GM19452 (cell line): Measurements from ENCODE around the gene SPC24.
"Not testable (repeated sequence)": the region's sequence is repeated elsewhere in the genome, so short reads cannot be mapped to it uniquely, and the experiment has no call there.

ENCODE experiments used
- ATAC-seq: cut with Tn5 transposase; IDR thresholded peaks from one replicate; pipeline ENCODE4 v1.9.1; 2021; ENCODE audit not compliant: unreplicated experiment

SPC24 gene

DNA sequence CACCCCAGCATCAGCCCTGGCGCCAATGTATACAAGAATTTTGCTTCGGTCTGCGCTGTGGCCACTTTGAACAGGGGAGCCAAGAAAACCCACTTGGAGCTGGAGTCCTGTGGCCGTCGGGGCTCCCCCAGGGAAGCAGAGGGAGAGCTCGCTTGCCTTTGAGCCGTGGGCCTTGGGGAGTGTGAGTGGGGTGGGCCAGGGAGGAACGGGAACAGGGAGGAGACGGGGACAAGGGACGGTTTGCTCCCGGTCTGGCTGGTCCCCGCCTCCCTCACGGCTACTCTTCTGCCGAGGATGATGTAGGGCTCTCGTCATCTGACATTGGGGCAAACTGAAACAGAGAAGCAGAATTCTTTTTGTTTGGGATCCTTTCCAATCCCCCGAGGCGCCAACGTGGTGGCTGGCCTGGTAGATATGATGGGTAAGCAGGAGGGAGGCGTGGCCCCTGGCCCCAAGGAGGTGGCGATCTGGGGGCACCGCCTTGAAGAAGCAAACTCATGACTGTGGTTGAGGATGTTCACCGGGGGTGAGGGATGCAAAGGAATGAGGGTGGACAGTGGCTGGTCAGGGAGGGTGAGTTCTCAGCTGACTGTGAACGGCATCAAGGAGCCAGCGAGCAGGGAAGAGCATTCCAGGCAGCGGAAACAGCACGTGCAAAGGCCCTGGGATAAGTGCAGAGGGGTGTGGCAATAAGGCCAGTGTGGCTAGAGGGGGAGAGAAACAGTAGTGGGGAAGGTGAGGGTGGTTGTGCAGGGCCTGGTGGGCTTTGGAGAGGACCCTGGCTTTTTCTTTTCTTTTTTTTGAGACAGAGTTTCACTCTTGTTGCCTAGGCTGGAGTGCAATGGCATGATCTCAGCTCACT, 10.9 kb upstream of the SPC24 start:
- no peak for ATAC-seq

DNA sequence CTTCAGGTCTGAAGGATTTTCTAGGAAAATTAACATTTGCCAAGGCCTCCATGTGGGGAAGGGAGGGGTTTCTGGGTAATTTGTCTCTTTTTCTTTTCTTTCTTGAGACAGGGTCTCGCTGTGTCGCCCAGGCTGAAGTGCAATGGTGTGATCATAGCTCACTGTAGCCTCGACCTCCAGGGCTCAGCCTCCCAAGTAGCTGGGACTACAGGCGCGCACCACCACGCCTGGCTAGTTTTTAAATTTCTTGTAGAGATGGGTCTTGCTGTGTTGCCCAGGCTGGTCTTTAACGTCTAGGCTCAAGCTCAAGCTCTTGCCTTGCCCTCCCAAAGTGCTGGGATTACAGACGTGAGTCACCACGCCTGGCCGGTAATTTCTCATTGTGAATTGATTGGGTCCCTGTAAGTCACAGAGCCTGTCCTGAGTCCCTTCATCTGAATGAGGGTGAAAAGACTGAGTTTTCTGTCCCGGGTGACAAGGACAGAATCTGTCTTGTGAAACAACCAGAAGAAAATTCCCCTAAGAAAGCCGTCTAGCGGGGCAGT, 10.0 kb upstream of the SPC24 start:
- no peak for ATAC-seq

DNA sequence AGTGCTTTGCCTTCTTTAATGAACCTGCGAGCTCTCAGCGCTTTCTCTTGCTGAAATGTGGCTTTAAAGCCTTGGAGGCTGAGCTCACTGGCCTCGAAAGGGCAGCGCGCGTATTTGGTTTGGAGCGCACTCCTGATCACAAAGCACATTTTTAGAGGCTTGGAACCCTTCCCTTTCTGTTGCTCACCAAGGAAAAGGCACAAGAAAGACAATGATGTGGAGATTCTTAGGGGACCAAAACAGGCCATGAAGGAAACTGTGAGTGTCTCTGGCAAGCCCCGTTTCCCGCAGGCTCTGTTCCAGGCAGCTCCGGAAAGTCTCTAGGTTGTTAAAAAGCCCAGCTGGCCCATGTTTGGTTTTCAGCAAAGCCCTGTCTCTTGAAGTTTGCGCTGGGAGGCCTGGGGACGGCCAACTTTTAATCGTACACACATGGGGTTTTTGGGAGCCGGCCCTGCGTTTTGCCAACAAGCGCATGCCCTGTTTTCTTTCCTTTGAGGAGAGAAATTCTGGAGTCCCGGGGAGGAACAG, 9.4 kb upstream of the SPC24 start:
- ATAC-seq, result no peak

DNA sequence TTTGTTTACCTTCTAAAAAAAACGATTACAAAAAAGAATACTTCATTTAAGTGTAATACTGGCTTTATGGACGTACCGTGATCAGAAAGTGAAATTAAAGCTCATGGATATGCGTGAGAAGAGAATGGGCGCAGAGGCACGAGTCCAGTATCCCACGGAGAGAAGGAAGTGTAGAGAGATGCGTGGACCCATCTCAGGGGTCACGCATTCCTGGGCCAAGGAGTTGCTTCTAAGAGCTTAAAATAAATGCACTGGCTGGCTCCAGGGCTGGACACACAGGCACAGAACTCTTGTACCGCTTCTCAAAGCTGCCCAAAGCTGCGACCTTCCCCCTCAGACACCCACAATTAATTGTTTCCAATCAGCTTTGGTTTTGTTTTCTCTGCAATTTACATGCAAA, 8.7 kb upstream of the SPC24 start:
- no peak for ATAC-seq

DNA sequence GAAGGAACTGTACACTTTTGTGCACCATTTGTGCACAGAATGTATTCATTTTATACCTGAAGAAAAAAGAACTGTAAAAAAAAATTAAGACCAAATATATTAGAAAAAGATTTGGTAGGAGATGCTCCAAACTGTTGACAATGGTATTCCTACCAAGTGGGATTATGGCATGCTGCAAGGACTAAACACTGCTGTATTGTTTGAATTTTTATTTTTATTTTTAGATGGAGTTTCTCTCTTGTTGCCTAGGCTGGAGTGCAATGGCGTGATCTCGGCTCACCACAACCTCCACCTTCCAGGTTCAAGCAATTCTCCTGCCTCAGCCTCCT, 4.8 kb upstream of the SPC24 start:
- ATAC-seq, result not testable (repeated sequence)

DNA sequence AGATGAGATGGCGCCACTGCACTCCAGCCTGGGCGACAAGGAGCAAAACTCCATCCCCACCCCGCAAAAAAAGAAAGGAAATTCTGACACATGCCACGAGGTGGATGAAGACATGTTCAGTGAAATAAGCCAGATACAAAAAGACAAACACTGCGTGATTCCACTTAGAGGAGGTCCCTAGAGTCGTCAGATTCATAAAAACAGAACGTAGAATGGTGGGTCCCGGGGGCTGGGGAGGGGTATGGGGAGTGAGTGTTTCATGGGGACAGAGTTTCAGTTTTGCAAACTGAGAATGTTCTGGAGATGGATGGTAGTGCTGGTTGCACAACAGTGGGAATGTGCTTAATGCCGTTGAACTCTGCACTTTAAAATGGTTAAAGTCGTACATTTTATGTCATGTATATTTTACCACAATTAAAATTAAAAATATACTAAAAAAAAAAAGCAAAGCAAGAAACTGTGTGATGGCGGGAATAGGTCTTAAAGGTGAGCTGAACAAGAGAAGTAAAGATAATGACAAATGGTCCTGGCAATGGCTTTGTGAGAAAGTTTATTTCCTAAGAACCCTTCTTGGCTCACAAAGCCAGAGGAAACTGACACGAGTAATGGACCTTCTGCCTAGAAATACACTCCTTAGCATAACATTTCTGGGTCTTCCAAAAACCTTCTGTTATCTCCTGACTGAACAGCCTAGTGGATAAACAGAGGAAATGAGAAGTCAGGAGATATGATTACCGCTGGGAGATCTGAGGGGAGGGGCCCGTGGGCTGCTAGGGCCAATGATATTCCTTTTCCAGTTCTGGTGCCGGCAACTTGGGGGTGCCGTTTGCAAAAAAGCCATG, 4.2 kb upstream of the SPC24 start:
- no peak for ATAC-seq

DNA sequence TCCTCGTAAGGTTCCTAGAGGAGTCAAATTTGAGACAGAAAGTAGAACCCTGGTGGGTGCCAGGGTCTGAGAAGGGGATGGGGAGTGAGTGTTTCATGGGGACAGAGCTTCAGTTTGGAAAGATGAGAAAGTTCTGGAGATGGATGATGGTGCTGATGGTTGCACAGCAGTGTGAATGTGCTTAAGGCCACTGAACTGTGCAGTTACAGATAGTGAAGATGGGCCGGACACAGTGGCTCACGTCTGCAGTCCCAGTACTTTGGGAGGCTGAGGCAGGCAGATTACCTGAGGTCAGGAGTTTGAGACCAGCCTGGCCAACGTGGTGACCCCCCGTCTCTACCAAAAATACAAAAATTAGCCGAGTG, 917 bp downstream of the SPC24 start:
- ATAC-seq, result no peak

DNA sequence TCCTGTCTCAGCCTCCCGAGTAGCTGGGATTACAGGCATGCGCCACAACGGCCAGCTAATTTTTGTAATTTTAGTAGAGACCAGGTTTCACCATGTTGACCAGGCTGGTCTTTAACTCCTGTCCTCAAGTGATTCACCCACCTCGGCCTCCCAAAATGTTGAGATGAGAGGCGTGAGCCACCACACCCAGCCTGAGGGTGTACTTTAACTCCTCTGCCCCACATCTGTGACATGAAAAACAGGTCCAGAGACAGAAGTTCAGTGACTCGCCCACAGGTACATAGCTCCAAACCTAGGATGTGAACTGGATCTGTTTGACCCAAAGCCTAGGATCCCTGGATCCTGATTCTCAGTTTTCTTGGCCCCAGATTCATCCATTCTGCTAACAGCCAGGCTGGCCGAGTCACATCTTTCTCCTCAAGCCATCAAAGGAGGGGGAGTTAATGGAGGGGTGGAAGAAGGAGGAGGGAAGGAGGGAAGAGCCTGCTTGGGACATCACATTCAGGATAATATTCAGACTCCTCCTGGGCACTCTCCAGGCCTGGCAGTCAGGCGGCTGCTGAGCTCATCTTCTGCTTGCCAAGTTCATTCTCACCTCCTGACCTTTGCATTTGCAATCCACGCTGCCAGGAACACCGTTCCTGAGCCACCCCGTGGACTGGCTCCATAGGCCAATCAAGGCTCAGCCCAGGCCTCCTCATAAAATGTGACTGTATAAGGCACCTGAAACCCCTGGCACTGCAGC, 3.1 kb downstream of the SPC24 start:
- no peak for ATAC-seq

DNA sequence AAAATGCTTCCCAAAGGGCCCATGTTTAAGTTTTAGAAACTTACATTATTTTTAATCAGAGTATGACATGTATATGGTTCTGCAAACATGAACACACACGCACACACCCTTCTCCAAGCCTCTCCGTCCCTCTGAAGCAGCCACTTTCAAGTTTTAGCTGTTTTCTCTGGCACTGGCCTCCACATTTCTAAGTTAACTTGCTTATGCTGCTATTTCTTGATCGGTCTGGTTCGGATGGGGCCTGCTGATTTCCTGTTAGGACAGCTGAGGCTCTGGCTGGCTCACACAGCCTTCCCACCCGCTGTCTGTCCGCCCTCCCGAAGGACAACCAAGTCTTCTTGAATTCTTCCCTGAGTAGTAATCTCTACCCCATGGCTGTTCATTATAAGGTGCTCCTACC, 4.4 kb downstream of the SPC24 start:
- ATAC-seq, result no peak

DNA sequence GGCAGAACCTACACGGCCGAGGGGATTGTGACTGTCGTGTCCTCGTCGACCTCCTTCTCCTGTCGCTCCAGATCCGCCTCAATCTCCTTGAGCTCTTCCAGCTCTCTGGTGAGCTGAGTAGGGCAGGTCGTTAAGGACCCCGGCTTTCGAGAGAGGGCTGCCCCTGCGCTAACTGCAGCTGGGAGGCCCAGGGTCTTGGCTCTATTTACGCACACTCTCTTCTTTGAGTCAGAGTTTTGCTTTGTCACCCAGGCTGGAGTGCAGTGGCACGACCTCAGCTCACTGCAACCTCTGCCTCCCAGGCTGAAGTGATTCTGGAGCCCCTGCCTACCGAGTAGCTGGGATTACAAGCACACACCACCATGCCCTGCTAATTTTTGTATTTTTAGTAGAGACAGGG, 7.6 kb downstream of the SPC24 start:
- no peak for ATAC-seq

DNA sequence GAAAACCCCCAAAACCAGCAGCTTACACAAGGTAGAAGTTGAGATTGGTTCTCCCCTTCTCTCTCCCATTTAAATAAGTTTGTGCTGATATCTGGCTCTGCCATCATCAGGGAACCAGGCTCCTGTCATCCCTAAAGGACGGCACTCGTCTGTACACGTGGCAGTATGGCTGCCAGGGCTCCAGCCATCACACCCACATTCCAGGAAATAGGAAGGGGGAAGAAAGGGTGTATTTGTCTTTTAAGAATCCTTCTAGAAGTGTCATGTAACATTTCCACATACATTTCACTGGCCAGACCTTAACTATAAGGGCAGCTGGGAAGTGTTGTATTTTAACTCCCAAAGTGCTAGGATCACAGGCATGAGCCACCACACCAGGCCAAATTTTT, 10.1 kb downstream of the SPC24 start:
- no peak for ATAC-seq

DNA sequence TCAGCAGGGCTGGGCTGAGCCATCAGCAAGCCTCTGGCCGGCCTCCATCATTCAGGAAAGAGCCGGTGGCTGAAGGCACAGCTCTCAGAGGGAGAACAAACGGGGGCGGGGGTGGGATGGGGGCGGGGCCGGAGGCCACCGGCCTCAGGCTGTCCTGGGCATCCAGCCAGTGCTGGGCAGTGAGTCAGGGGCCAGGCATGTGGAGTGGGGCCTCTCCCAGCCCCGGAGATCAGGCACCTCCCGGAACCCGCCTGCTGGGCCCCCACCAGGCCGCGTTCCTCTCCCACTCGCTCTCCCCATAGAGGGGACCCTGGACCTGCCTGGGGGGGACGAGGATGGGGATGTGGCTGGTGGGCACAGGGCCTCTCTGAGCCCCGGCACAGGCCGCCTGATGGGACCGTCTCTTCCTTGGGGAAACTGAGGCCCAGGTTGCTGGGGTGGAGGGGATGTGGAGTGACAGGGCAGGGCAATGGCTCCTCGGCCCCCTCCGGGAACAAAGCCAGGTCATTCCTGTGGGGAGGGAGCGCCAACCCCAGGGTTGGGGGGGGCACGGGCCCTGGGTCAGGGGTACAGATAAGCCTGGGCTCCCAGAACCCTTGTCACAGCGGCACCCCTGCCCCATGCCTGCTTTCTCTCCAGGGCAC, 12.9 kb downstream of the SPC24 start:
- ATAC-seq, result no peak

DNA sequence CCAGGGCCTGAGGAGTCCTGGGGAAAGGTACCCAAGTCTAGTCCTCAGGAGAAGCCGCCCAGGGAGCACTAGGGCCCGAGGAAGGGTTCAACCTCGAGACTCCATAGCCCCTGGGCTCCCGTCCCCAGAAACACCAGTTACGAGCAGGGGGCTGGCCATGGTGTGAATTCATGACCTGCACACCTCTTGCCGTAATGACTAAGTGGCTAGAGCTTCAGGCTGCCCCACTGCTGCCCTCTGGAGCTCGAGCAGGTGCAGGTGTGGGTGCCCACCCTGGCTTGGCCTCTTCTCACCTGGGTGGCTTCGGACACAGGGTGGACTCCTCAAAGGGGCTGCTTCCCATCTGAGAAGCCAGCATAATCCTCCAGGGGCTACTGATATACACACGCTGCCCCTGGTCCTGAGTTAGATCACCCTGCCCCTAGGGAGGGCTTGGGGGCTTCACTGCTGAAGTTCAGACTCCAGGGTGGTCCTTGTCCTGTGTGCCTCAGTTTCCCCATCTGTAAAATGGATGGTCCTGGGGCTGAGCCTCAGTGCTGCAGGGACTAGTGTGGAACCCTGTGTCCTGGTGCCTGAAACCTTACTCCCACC, 13.6 kb downstream of the SPC24 start:
- ATAC-seq, result no peak

DNA sequence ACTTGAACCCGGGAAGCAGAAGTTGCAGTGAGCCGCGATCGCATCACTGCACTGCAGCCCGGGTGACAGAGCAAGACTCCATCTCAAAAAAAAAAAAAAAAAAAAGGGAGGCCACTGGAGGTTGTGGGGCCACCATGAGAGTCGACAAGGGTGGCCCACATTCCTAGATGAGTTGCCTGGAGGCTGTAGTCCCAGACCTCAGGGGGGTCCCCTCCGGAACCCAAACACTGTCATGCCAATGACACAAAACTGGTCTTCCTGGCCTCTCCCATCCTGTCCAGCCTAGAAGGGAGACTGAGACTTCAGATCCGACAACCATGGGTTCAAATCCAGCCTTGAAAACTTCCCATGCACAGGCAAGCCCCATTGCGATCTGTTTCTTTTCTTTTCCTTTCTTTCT, 14.7 kb downstream of the SPC24 start:
- no peak for ATAC-seq

DNA sequence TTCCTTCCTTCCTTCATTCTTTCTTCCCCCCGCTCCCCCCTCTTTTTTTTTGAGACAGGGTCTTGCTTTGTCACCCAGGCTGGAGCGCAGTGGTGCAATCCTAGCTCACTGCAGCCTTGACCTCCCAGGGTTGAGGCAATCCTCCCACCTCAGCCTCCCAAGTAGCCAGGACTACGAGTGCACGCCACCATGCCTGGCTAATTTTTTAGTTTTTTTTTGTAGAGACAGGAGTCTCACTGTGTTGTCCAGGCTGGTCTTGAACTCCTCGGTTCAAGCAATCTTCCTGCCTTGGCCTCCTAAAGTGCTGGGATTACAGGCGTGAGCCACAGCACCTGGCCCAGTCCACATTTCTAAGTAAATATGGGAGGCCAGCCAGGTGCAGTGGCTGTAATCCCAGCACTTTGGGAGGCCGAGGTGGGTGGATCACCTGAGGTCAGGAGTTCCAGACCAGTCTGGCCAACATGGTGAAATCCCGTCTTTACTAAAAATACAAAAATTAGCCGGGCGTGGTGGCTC, 15.5 kb downstream of the SPC24 start:
- ATAC-seq, result not testable (repeated sequence)

DNA sequence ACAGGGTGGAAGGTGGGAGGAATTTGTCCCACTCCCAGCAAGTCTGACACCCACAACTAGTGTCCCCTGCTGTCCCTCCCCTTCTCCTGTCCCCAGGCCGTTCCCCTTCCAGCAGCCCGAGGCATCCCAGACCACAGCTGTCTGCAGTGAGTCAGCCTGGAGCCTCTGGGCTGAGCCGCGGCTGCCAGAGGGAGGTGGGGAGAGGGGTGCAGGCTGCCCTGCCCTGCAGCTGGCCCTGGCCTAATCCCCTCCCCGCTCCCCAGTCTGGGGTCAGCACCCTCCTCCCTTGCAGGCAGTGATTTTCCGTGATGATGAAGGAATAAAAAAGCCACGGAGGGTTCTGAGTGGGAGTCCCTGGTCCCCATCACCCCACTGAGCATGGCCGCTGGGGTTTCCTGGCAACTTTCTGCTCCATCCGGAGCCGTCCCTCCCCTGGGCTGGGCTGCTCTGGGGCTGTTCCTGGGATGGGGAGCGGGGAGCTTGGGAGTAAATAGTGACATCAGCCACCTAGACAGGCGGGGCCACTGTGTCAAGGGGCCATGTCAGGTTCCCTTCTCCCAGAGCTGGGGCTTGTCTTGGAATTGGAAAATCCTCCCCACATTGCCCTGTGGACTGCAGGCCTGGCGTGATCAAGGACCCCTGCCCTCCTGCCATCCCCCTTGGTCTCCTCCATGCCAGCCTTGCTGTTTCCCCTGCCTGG, 16.8 kb downstream of the SPC24 start:
- ATAC-seq, result no peak

DNA sequence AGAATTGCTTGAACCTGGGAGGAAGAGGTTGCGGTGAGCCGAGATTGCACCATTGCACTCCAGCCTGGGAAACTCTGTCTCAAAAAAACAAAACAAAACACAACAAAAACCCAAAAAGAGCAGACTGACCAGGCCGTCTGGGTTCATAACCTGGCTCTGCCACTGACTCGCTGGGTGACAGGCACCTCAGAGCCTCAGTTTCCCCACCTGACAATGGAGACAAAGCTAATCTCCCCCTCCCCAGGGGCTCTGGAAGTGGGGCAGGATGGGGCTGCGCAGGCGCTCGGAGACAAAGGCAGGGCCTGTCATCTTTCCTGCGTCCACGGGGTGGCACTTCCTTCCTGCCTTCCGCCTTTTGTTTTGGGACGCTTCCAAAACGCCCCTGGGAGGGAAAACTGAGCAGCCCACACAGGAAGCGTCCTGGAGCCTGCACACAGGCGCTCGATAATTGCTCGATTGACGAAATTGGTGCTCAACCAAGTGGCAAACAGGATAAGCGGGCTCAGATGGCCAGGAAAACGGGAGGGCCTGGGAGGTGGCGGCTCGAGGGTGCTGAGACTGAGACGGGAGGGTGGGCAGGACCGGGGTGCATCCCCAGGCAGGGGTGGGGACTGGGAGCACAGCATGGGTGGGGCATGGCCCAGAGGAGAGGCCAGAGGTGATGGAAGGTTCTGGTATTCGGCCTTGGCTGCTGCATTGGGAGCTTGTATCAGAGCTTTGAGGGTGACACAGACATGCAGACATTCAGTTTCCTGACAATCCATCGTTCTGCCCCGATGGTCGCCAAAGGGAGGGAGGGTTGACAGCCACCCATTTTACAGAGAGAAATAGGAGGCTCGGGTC, 17.8 kb downstream of the SPC24 start:
- no peak for ATAC-seq

DNA sequence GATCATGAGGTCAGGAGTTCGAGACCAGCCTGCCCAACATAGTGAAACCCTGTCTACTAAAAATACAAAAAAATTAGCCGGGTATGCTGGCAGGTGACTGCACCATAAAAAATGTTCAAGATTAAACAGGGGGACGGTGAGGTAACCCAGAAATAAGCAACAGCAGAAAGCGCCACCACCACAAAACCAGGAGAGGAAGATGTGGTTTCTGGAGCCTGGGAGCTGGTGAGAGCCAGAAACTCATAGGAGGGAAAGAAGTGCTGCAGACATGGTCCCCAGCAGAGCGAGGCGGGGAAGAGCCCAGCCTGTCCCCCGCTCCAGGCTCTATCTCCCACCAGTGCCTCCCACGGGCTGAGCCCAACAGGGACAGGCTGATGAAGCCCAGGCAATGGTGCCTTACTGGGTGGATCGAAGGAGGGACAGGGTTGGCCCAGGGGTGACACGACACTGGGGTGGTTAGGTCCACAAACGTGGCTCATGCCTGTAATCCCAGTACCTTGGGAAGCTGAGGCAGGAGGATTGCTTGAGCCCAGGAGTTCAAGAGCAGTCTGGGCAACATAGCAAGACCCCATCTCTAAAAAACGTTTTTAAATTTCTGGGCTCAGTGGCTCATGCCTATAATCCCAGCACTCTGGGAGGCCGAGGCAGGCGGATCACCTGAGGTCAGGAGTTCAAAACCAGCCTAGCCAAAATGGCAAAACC, 19.0 kb downstream of the SPC24 start:
- no peak for ATAC-seq
